ENCODE results near the gene TSPAN1. TPM values are rescaled to one million over a fixed set of nuclear protein-coding genes. Genes with fewer than 3 reads are reported as not detected.

The TSPAN1 gene
- total and polyA plus RNA-seq, 2 of the 13 experiments (the other 11 are each of a cell fraction or from before 2014, with no cell fraction given): 1.7 to 2.9 TPM

- no peak for TF ChIP-seq CHD2 (IDR thresholded peaks at IDR 0.05; ENCODE audit: low read depth, low read length)
- no peak for TF ChIP-seq TERF1 (CRISPR knock-in tag; IDR thresholded peaks at IDR 0.05)
- peak; percentile 87; the same call in 1 of the 2 replicates for TF ChIP-seq ZSCAN29 (CRISPR knock-in tag; conservative IDR thresholded peaks at IDR 0.05)
- no peak for TF ChIP-seq ZBTB37 (CRISPR knock-in tag; IDR thresholded peaks at IDR 0.05)
- peak; percentile 39; the same call in 1 of the 2 replicates for TF ChIP-seq NCOR1 (IDR thresholded peaks at IDR 0.05; ENCODE audit: borderline replicate concordance, low read length)
- no peak for TF ChIP-seq CBX1 (IDR thresholded peaks at IDR 0.05; ENCODE audit: low read depth)
- TF ChIP-seq ZNF414 (CRISPR knock-in tag; IDR thresholded peaks at IDR 0.05): 0 out of 2 replicates have a peak, but pooled peaks have one; percentile 32
- TF ChIP-seq CEBPB (IDR thresholded peaks at IDR 0.05; ENCODE audit: borderline replicate concordance, low read depth, low read length): no peak
- TF ChIP-seq SPEN (CRISPR knock-in tag; IDR thresholded peaks at IDR 0.05; ENCODE audit: low read depth): 0 out of 2 replicates have a peak, but pooled peaks have one; percentile 42
- TF ChIP-seq ZSCAN31 (CRISPR knock-in tag; IDR thresholded peaks at IDR 0.05; ENCODE audit: low read depth): no peak
- TF ChIP-seq TBP (CRISPR knock-in tag; IDR thresholded peaks at IDR 0.05): no peak
- TF ChIP-seq PATZ1 (CRISPR knock-in tag; IDR thresholded peaks at IDR 0.05): no peak
- TF ChIP-seq ZMYM2 (CRISPR knock-in tag; IDR thresholded peaks at IDR 0.05): peak; percentile 58; the same call in 1 of the 2 replicates
- TF ChIP-seq PITX1 (CRISPR knock-in tag; IDR thresholded peaks at IDR 0.05): peak; percentile 51; the same call in 1 of the 2 replicates
- TF ChIP-seq AHR (CRISPR knock-in tag; IDR thresholded peaks at IDR 0.05): no peak
- peak; percentile 41; the same call in 1 of the 2 replicates for TF ChIP-seq ZNF691 (CRISPR knock-in tag; IDR thresholded peaks at IDR 0.05; ENCODE audit: borderline replicate concordance, low read depth)
- TF ChIP-seq ERF (CRISPR knock-in tag; IDR thresholded peaks at IDR 0.05): peak; percentile 26; the same call in 1 of the 2 replicates
- TF ChIP-seq KDM3A (CRISPR knock-in tag; IDR thresholded peaks at IDR 0.05; ENCODE audit: low read depth): no peak
- no peak for TF ChIP-seq ZUFSP (CRISPR knock-in tag; IDR thresholded peaks at IDR 0.05; ENCODE audit: borderline replicate concordance)
- no peak for TF ChIP-seq MTA3 (CRISPR knock-in tag; IDR thresholded peaks at IDR 0.05)
- no peak for TF ChIP-seq NFKBIZ (CRISPR knock-in tag; IDR thresholded peaks at IDR 0.05)
- TF ChIP-seq FLYWCH1 (CRISPR knock-in tag; IDR thresholded peaks at IDR 0.05): no peak
Measured at GRCh38 chr1:46183079-46183847, 8.4 kb downstream of the TSPAN1 start (continued).

Measured in HepG2 (cell line).